Stimulated activated CD8-positive, alpha-beta memory T cell treated with anti-CD3 and anti-CD28 coated beads, Interleukin-7, amount 100 ng/mL, for 4 hours (primary cell): ENCODE results near the gene KANK2.
"Not testable (repeated sequence)": the region's sequence is repeated elsewhere in the genome, so short reads cannot be mapped to it uniquely, and the experiment has no call there.

ENCODE experiments used
- DNase-seq, 2 donors: peaks; one replicate each; pipeline ENCODE4 v3.0.0-alpha.2; 2020; ENCODE audit warnings: low read depth in 2 of 2

Gene KANK2

DNA sequence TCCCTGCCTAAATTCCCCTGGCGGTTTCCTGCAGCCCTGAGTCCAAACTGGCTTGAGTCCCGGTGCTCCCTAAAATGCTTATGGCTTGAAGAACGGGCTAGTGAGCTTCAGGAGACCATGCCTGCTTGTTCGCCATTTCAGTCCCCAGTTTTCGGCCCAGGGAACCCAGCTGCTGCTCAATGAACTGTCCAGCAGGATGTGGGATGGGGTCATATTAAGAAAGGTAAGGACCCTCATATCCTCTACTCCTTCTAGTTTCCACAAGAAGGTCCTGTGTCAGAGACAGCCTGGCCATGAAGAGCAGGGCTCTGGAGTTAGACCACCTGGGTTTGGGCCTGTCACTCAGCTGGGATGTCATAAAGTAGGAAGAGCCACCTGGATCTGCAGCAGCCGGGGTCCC lies 24.8 kb downstream of the KANK2 start:
- DNase-seq, result no peak

DNA sequence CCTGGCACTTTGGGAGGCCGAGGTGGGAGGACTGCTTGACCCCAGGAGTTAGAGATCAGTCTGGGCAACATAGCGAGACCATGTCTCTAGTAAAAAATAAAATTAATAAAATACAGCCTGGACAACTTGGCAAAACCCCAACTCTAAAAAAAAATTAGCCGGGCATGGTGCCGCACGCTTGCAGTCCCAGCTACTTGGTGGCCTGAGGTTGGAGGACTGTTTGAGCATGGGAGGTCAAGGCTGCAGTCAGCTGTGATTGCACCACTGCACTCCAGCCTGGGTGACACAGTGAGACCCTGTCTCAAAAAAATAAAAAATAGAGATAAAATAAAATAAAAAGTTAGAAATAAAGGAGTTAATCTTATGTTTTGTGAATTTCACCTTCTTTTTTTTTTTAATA lies 26.2 kb downstream of the KANK2 start:
- no peak for DNase-seq

DNA sequence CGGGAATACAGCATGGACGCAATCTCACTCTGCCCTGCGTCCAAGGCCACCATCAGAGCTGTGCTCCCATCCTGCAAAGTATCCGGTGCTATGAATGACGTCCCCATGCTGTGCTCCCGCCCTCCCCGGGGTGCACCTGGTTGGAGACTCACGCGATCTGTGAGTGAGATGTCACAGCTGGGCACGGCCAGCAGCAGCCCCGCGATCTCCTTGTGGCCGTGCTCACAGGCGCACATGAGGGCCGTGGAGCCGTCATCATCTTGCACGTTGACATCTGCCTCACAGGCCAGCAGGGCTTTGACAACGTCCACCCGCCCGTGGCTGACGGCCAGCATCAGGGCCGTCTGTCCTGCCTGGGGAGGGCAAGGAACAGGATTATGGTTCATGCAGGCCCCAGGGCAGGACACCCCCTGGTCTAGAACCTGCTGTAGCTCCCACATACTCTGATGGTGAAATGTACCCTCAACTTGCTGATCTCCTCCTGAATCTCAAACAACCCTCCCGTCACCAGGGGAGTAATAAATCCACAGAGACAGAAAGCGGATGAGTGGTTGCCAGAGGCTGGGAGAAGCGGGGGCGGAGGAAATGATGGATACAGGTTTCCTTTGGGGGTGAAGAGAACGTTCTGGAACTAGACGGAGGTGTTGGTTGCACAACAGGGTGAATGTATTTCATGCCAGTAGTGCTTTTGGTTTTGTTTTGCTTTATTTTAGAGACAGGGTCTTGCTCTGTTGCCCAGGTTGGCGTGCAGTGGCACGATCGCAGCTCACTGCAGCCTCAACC lies 27.3 kb downstream of the KANK2 start:
- DNase-seq, result no peak

DNA sequence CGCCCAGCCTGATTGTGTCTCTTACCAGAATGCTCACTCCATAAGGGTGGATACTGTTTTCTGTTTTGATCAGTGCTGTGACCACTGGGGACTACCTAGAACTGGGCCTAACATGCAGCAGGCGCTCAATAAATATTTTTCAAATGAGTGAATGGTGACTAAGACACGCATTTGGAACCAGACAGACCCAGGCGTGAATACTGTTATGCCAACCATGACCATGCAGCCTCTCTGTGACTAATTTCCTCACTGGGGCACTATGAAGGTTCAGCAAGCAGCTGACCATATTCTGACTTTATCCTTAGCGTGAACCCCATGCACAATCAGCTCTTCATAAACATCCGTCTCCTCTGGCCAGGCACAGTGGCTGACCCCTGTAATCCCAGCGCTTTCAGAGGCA lies 28.8 kb downstream of the KANK2 start:
- no peak for DNase-seq

DNA sequence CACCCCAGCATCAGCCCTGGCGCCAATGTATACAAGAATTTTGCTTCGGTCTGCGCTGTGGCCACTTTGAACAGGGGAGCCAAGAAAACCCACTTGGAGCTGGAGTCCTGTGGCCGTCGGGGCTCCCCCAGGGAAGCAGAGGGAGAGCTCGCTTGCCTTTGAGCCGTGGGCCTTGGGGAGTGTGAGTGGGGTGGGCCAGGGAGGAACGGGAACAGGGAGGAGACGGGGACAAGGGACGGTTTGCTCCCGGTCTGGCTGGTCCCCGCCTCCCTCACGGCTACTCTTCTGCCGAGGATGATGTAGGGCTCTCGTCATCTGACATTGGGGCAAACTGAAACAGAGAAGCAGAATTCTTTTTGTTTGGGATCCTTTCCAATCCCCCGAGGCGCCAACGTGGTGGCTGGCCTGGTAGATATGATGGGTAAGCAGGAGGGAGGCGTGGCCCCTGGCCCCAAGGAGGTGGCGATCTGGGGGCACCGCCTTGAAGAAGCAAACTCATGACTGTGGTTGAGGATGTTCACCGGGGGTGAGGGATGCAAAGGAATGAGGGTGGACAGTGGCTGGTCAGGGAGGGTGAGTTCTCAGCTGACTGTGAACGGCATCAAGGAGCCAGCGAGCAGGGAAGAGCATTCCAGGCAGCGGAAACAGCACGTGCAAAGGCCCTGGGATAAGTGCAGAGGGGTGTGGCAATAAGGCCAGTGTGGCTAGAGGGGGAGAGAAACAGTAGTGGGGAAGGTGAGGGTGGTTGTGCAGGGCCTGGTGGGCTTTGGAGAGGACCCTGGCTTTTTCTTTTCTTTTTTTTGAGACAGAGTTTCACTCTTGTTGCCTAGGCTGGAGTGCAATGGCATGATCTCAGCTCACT lies 30.8 kb downstream of the KANK2 start:
- DNase-seq, result no peak

DNA sequence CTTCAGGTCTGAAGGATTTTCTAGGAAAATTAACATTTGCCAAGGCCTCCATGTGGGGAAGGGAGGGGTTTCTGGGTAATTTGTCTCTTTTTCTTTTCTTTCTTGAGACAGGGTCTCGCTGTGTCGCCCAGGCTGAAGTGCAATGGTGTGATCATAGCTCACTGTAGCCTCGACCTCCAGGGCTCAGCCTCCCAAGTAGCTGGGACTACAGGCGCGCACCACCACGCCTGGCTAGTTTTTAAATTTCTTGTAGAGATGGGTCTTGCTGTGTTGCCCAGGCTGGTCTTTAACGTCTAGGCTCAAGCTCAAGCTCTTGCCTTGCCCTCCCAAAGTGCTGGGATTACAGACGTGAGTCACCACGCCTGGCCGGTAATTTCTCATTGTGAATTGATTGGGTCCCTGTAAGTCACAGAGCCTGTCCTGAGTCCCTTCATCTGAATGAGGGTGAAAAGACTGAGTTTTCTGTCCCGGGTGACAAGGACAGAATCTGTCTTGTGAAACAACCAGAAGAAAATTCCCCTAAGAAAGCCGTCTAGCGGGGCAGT lies 31.8 kb downstream of the KANK2 start:
- DNase-seq, result no peak

DNA sequence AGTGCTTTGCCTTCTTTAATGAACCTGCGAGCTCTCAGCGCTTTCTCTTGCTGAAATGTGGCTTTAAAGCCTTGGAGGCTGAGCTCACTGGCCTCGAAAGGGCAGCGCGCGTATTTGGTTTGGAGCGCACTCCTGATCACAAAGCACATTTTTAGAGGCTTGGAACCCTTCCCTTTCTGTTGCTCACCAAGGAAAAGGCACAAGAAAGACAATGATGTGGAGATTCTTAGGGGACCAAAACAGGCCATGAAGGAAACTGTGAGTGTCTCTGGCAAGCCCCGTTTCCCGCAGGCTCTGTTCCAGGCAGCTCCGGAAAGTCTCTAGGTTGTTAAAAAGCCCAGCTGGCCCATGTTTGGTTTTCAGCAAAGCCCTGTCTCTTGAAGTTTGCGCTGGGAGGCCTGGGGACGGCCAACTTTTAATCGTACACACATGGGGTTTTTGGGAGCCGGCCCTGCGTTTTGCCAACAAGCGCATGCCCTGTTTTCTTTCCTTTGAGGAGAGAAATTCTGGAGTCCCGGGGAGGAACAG lies 32.4 kb downstream of the KANK2 start:
- DNase-seq, result no peak

DNA sequence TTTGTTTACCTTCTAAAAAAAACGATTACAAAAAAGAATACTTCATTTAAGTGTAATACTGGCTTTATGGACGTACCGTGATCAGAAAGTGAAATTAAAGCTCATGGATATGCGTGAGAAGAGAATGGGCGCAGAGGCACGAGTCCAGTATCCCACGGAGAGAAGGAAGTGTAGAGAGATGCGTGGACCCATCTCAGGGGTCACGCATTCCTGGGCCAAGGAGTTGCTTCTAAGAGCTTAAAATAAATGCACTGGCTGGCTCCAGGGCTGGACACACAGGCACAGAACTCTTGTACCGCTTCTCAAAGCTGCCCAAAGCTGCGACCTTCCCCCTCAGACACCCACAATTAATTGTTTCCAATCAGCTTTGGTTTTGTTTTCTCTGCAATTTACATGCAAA lies 33.0 kb downstream of the KANK2 start:
- no peak for DNase-seq

DNA sequence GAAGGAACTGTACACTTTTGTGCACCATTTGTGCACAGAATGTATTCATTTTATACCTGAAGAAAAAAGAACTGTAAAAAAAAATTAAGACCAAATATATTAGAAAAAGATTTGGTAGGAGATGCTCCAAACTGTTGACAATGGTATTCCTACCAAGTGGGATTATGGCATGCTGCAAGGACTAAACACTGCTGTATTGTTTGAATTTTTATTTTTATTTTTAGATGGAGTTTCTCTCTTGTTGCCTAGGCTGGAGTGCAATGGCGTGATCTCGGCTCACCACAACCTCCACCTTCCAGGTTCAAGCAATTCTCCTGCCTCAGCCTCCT lies 36.9 kb downstream of the KANK2 start:
- not testable (repeated sequence) for DNase-seq

DNA sequence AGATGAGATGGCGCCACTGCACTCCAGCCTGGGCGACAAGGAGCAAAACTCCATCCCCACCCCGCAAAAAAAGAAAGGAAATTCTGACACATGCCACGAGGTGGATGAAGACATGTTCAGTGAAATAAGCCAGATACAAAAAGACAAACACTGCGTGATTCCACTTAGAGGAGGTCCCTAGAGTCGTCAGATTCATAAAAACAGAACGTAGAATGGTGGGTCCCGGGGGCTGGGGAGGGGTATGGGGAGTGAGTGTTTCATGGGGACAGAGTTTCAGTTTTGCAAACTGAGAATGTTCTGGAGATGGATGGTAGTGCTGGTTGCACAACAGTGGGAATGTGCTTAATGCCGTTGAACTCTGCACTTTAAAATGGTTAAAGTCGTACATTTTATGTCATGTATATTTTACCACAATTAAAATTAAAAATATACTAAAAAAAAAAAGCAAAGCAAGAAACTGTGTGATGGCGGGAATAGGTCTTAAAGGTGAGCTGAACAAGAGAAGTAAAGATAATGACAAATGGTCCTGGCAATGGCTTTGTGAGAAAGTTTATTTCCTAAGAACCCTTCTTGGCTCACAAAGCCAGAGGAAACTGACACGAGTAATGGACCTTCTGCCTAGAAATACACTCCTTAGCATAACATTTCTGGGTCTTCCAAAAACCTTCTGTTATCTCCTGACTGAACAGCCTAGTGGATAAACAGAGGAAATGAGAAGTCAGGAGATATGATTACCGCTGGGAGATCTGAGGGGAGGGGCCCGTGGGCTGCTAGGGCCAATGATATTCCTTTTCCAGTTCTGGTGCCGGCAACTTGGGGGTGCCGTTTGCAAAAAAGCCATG lies 37.5 kb downstream of the KANK2 start:
- no peak for DNase-seq

DNA sequence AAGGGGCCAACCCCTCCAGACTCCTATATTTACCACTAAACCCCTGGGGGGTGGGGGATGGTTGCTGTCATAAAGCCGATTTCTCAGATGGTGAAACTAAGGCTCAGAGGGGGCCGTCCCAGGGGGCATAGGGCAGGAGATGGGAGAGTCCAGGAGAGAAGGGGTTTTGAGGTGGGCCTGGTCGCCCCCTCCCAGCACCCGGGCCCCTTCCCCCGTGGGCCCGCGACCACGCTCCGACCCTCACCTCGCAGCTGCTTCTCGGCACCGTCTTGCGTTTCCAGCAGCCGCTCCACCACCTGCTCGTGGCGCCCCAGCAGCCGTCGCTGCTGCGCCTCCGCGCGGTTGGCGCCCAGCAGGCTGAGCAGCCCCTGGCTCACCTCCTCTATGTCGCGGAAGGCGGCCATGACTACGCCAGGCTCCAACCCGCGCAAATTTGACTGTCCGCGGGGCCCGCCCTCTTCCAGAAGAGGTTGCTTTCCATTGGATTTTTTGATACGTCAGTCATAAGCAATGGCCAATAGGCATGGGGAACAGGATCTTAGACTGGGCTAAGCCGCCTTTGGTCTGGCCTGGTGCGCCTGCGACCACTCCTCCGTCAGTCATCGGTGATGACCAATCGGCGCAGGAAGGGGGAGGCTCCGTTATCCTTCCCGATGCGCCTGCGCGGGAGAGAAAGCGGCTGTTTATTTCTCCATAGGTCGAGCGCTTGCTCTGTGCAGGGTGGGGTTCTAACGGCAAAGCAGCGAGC lies 41.8 kb downstream of the KANK2 start, which contains the start of gene SPC24:
Gene SPC24 (minus strand): TSS at position 410 of the 748 bp plus-strand sequence. CDS start 6 bp downstream, at position 404.
- peak; percentile 84 to 87 for DNase-seq

DNA sequence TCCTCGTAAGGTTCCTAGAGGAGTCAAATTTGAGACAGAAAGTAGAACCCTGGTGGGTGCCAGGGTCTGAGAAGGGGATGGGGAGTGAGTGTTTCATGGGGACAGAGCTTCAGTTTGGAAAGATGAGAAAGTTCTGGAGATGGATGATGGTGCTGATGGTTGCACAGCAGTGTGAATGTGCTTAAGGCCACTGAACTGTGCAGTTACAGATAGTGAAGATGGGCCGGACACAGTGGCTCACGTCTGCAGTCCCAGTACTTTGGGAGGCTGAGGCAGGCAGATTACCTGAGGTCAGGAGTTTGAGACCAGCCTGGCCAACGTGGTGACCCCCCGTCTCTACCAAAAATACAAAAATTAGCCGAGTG lies 42.7 kb downstream of the KANK2 start:
- DNase-seq, result no peak

DNA sequence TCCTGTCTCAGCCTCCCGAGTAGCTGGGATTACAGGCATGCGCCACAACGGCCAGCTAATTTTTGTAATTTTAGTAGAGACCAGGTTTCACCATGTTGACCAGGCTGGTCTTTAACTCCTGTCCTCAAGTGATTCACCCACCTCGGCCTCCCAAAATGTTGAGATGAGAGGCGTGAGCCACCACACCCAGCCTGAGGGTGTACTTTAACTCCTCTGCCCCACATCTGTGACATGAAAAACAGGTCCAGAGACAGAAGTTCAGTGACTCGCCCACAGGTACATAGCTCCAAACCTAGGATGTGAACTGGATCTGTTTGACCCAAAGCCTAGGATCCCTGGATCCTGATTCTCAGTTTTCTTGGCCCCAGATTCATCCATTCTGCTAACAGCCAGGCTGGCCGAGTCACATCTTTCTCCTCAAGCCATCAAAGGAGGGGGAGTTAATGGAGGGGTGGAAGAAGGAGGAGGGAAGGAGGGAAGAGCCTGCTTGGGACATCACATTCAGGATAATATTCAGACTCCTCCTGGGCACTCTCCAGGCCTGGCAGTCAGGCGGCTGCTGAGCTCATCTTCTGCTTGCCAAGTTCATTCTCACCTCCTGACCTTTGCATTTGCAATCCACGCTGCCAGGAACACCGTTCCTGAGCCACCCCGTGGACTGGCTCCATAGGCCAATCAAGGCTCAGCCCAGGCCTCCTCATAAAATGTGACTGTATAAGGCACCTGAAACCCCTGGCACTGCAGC lies 44.9 kb downstream of the KANK2 start:
- no peak for DNase-seq

DNA sequence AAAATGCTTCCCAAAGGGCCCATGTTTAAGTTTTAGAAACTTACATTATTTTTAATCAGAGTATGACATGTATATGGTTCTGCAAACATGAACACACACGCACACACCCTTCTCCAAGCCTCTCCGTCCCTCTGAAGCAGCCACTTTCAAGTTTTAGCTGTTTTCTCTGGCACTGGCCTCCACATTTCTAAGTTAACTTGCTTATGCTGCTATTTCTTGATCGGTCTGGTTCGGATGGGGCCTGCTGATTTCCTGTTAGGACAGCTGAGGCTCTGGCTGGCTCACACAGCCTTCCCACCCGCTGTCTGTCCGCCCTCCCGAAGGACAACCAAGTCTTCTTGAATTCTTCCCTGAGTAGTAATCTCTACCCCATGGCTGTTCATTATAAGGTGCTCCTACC lies 46.2 kb downstream of the KANK2 start:
- no peak for DNase-seq

DNA sequence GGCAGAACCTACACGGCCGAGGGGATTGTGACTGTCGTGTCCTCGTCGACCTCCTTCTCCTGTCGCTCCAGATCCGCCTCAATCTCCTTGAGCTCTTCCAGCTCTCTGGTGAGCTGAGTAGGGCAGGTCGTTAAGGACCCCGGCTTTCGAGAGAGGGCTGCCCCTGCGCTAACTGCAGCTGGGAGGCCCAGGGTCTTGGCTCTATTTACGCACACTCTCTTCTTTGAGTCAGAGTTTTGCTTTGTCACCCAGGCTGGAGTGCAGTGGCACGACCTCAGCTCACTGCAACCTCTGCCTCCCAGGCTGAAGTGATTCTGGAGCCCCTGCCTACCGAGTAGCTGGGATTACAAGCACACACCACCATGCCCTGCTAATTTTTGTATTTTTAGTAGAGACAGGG lies 49.3 kb downstream of the KANK2 start:
- DNase-seq, result no peak

DNA sequence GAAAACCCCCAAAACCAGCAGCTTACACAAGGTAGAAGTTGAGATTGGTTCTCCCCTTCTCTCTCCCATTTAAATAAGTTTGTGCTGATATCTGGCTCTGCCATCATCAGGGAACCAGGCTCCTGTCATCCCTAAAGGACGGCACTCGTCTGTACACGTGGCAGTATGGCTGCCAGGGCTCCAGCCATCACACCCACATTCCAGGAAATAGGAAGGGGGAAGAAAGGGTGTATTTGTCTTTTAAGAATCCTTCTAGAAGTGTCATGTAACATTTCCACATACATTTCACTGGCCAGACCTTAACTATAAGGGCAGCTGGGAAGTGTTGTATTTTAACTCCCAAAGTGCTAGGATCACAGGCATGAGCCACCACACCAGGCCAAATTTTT lies 51.8 kb downstream of the KANK2 start:
- DNase-seq, result no peak

DNA sequence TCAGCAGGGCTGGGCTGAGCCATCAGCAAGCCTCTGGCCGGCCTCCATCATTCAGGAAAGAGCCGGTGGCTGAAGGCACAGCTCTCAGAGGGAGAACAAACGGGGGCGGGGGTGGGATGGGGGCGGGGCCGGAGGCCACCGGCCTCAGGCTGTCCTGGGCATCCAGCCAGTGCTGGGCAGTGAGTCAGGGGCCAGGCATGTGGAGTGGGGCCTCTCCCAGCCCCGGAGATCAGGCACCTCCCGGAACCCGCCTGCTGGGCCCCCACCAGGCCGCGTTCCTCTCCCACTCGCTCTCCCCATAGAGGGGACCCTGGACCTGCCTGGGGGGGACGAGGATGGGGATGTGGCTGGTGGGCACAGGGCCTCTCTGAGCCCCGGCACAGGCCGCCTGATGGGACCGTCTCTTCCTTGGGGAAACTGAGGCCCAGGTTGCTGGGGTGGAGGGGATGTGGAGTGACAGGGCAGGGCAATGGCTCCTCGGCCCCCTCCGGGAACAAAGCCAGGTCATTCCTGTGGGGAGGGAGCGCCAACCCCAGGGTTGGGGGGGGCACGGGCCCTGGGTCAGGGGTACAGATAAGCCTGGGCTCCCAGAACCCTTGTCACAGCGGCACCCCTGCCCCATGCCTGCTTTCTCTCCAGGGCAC lies 54.7 kb downstream of the KANK2 start:
- DNase-seq, result no peak

DNA sequence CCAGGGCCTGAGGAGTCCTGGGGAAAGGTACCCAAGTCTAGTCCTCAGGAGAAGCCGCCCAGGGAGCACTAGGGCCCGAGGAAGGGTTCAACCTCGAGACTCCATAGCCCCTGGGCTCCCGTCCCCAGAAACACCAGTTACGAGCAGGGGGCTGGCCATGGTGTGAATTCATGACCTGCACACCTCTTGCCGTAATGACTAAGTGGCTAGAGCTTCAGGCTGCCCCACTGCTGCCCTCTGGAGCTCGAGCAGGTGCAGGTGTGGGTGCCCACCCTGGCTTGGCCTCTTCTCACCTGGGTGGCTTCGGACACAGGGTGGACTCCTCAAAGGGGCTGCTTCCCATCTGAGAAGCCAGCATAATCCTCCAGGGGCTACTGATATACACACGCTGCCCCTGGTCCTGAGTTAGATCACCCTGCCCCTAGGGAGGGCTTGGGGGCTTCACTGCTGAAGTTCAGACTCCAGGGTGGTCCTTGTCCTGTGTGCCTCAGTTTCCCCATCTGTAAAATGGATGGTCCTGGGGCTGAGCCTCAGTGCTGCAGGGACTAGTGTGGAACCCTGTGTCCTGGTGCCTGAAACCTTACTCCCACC lies 55.3 kb downstream of the KANK2 start:
- DNase-seq, result no peak

DNA sequence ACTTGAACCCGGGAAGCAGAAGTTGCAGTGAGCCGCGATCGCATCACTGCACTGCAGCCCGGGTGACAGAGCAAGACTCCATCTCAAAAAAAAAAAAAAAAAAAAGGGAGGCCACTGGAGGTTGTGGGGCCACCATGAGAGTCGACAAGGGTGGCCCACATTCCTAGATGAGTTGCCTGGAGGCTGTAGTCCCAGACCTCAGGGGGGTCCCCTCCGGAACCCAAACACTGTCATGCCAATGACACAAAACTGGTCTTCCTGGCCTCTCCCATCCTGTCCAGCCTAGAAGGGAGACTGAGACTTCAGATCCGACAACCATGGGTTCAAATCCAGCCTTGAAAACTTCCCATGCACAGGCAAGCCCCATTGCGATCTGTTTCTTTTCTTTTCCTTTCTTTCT lies 56.4 kb downstream of the KANK2 start:
- no peak for DNase-seq
